Panc1 (cell line): ENCODE measurements around the gene ABCA8. TPM values are rescaled to one million over a fixed set of nuclear protein-coding genes. Genes with fewer than 3 reads are reported as not detected.

ENCODE experiments used
- ATAC-seq: fragments of 200-7000 bp; cut with Tn5 transposase; 2 replicates; pipeline ENCODE4 v1.9.1; 2020; ENCODE audit warnings: mild to moderate bottlenecking, moderate library complexity
- BruUV-seq: library from RNA; stranded (reverse); fragments of 400-500 nt; replicated peaks from 2 replicates; lab custom pipeline; 2021; lab: Mats Ljungman, UMichigan
- CTCF ChIA-PET: fragments of 300-600 bp; sonication (Branson Sonifier 250); formaldehyde crosslinking; loops from one replicate; lab custom pipeline; 2022; ENCODE audit warnings: antibody characterized with exemption; lab: Charles Lee
- POLR2A ChIA-PET: fragments of 300-600 bp; sonication (Branson Sonifier 250); formaldehyde crosslinking; loops from one replicate; lab custom pipeline; 2022; ENCODE audit warnings: antibody characterized with exemption; lab: Charles Lee
- DNase-seq: peaks from one replicate; pipeline ENCODE4 v3.0.0-alpha.2; 2010; ENCODE audit warnings: low read depth, low spot score
- H3K27ac ChIP-seq: 2 replicates; pipeline ENCODE4 v1.5.1; 2011; ENCODE audit warnings: mild to moderate bottlenecking, low read length, inconsistent platforms
- H3K27me3 ChIP-seq: fragments of 200-500 bp; sonication (Bioruptor generic); 2 replicates; pipeline ENCODE4 v1.6.0; 2014; ENCODE audit warnings: low read length, inconsistent platforms; ENCODE audit not compliant: control insufficient read depth, insufficient read depth
- H3K36me3 ChIP-seq: fragments of 200-500 bp; sonication (Bioruptor generic); 2 replicates; pipeline ENCODE4 v1.5.1; 2014; ENCODE audit warnings: inconsistent platforms, mild to moderate bottlenecking, low read length, moderate library complexity; ENCODE audit not compliant: control insufficient read depth, insufficient read depth
- H3K4me1 ChIP-seq: 2 replicates; pipeline ENCODE4 v1.5.1; 2011; ENCODE audit warnings: inconsistent platforms, mild to moderate bottlenecking, low read length, moderate library complexity; ENCODE audit not compliant: control insufficient read depth, insufficient read depth
- H3K4me3 ChIP-seq, 2 experiments: 2 replicates each; pipeline ENCODE4 v1.5.1; 2011 to 2012; ENCODE audit warnings: low read depth in 2 of 2, low read length in 2 of 2, mild to moderate bottlenecking in 2 of 2, inconsistent platforms in 1 of 2, moderate library complexity in 1 of 2
- H3K9me3 ChIP-seq: fragments of 200-500 bp; sonication (Bioruptor generic); 2 replicates; pipeline ENCODE4 v1.5.1; 2014; ENCODE audit warnings: low read depth, mild to moderate bottlenecking, inconsistent platforms, low read length, moderate library complexity; ENCODE audit not compliant: control insufficient read depth, insufficient read depth
- POLR2AphosphoS5 ChIP-seq: IDR thresholded peaks from 2 replicates; pipeline ENCODE4 v1.6.1; 2012; ENCODE audit warnings: mild to moderate bottlenecking, low read depth, low read length, moderate library complexity
- SIN3A ChIP-seq: IDR thresholded peaks from 2 replicates; pipeline ENCODE4 v1.6.1; 2012; ENCODE audit warnings: low read depth, mild to moderate bottlenecking, low read length, moderate library complexity, borderline replicate concordance; ENCODE audit not compliant: insufficient read depth
- TCF7L2 ChIP-seq: IDR thresholded peaks from 2 replicates; pipeline ENCODE4 v1.6.1; 2011; ENCODE audit warnings: mild to moderate bottlenecking, low read depth, low read length, inconsistent platforms
- in situ Hi-C: cut with HindIII; loops from 2 replicates; pipeline ENCODE4 v1.10.0; 2016; ENCODE audit warnings: low sequenced_read_pairs, low pct_unique_long_range_greater_than_20kb
- intact Hi-C: fragments of 100-400 bp; cut with micrococcal nuclease; formaldehyde crosslinking; loops from one replicate; pipeline ENCODE4 v1.10.0; 2022; ENCODE audit not compliant: unreplicated experiment
- total RNA-seq: library from RNA; stranded (reverse); gene quantifications from one replicate; pipeline ENCODE4 v1.2.1, GENCODE V29; 2021; ENCODE audit not compliant: unreplicated experiment
- TF ChIP-seq, protein P1 (sequence below), 2 experiments: IDR thresholded peaks; 2 replicates each; pipeline ENCODE4 v1.6.1; 2011 to 2012; ENCODE audit warnings: low read depth in 2 of 2, control low read depth in 1 of 2, low read length in 1 of 2, mild to moderate bottlenecking in 1 of 2, moderate library complexity in 1 of 2; ENCODE audit not compliant: insufficient read depth in 1 of 2
- TF ChIP-seq, protein P2 (sequence below): fragments of 450-650 bp; IDR thresholded peaks from 2 replicates; pipeline ENCODE4 v1.5.1; 2017; ENCODE audit warnings: mild to moderate bottlenecking

Gene ABCA8
- total RNA-seq, 1 experiment from 2014 or later, result 0.23 TPM

DNA sequence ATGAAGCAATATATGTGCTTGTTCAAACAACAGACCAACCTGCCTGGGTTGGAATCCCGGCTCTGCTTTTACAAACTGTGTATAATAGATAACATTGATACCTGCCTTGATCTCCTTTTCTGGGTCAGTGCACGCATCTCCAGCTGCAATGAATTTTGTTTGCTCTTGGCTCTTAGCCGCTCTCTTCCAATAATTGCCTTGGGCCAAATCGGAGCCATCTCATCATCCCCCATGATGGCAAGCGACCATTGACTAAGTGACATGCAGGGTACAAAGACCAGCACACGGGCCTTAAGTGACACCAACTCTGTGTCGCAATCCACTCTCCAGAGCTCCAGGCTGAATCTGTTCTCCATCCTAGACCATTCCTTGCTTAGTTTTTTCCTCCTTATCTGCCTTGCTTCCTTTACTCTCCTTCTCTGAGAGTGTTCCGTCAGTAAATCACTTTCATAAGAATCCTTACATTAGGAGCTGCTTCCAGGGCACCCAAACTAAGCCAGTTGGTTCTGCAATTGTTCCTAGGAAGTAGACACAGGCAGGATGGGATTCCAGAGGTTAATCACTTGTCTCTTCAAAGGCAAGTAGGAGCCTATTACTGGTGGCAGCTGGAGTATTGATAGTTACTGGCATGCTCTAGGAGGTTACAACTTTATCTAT, 134.2 kb downstream of the ABCA8 start:
- in situ Hi-C loops (no loop called here), intact Hi-C loops (no loop called here)
- H3K9me3 ChIP-seq, result no peaks in the 10 kb centered on the region
- ATAC-seq (no peak), DNase-seq (no peak)
- no peak overlapping the region for H3K4me3 ChIP-seq
- no peaks in the 10 kb centered on the region for H3K36me3 ChIP-seq
- TF ChIP-seq SIN3A (no peak), POLR2AphosphoS5 (no peak), TCF7L2 (no peak)
- TF ChIP-seq, protein P1, sequence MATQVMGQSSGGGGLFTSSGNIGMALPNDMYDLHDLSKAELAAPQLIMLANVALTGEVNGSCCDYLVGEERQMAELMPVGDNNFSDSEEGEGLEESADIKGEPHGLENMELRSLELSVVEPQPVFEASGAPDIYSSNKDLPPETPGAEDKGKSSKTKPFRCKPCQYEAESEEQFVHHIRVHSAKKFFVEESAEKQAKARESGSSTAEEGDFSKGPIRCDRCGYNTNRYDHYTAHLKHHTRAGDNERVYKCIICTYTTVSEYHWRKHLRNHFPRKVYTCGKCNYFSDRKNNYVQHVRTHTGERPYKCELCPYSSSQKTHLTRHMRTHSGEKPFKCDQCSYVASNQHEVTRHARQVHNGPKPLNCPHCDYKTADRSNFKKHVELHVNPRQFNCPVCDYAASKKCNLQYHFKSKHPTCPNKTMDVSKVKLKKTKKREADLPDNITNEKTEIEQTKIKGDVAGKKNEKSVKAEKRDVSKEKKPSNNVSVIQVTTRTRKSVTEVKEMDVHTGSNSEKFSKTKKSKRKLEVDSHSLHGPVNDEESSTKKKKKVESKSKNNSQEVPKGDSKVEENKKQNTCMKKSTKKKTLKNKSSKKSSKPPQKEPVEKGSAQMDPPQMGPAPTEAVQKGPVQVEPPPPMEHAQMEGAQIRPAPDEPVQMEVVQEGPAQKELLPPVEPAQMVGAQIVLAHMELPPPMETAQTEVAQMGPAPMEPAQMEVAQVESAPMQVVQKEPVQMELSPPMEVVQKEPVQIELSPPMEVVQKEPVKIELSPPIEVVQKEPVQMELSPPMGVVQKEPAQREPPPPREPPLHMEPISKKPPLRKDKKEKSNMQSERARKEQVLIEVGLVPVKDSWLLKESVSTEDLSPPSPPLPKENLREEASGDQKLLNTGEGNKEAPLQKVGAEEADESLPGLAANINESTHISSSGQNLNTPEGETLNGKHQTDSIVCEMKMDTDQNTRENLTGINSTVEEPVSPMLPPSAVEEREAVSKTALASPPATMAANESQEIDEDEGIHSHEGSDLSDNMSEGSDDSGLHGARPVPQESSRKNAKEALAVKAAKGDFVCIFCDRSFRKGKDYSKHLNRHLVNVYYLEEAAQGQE (IDR thresholded peaks at IDR 0.05; ENCODE audit: insufficient read depth in 1 of 2, low read depth in 2 of 2, low read length in 1 of 2), result no peak
- TF ChIP-seq, protein P2, sequence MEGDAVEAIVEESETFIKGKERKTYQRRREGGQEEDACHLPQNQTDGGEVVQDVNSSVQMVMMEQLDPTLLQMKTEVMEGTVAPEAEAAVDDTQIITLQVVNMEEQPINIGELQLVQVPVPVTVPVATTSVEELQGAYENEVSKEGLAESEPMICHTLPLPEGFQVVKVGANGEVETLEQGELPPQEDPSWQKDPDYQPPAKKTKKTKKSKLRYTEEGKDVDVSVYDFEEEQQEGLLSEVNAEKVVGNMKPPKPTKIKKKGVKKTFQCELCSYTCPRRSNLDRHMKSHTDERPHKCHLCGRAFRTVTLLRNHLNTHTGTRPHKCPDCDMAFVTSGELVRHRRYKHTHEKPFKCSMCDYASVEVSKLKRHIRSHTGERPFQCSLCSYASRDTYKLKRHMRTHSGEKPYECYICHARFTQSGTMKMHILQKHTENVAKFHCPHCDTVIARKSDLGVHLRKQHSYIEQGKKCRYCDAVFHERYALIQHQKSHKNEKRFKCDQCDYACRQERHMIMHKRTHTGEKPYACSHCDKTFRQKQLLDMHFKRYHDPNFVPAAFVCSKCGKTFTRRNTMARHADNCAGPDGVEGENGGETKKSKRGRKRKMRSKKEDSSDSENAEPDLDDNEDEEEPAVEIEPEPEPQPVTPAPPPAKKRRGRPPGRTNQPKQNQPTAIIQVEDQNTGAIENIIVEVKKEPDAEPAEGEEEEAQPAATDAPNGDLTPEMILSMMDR, result no peak
- POLR2A ChIA-PET, result no interaction called here
- no peaks in the 10 kb centered on the region for H3K4me1 ChIP-seq
- H3K27me3 ChIP-seq, result no peaks in the 10 kb centered on the region
- H3K27ac ChIP-seq, result no peak overlapping the region
- no TSS peak for BruUV-seq
- CTCF ChIA-PET, result no interaction called here

DNA sequence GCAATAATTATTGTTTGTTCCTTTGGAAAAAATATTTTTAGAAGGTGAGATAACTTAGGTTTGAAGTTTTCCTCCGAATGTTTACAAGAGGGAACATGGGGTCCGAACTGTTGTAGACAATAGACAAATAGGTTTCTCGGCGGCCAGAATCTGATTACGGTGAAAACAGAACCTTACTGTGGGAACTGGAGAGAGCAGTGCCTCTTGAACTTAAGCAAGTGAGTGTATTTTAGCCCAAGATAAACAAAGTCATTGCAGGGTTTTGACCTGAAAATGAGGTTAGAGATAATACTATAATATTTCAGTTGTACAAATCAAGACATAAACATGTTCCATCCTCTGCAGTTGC, 134.7 kb downstream of the ABCA8 start:
- in situ Hi-C loops, result no loop called here

More for the DNA sequence above, 134.7 kb downstream of the ABCA8 start:
- Histone ChIP-seq H3K27me3 (no peaks in the 10 kb centered on the region), H3K4me3 (no peak overlapping the region), H3K9me3 (no peaks in the 10 kb centered on the region), H3K36me3 (no peaks in the 10 kb centered on the region), H3K27ac (no peak overlapping the region), H3K4me1 (no peaks in the 10 kb centered on the region)
- ChIA-PET POLR2A (no interaction called here), CTCF (no interaction called here)
- no peak for DNase-seq
- no peak for ATAC-seq
- no TSS peak for BruUV-seq
- TF ChIP-seq POLR2AphosphoS5, result no peak
- TF ChIP-seq, protein P2, result no peak
- no peak for TF ChIP-seq SIN3A
- TF ChIP-seq TCF7L2, result no peak
- TF ChIP-seq, protein P1 (IDR thresholded peaks at IDR 0.05; ENCODE audit: insufficient read depth in 1 of 2, low read depth in 2 of 2, low read length in 1 of 2), result no peak
- intact Hi-C loops, result no loop called here
